MCF 10A (cell line): ENCODE data around the gene CDK4. TPM values are rescaled to one million over a fixed set of nuclear protein-coding genes. Genes with fewer than 3 reads are reported as not detected.

Source experiments
- BruUV-seq: library from RNA; stranded (reverse); fragments of 400-500 nt; replicated peaks from 2 replicates; lab custom pipeline; 2021; lab: Mats Ljungman, UMichigan
- CTCF ChIA-PET: fragments of 300-600 bp; sonication (Branson Sonifier 250); formaldehyde crosslinking; extraction: SDS; loops from one replicate; lab custom pipeline; 2021; ENCODE audit warnings: antibody characterized with exemption, inconsistent platforms; lab: Yijun Ruan, JAX
- POLR2A ChIA-PET: fragments of 300-600, 350-650 bp; sonication (Branson Sonifier 250); formaldehyde crosslinking; extraction: SDS; loops from one replicate; lab custom pipeline; 2020; ENCODE audit warnings: antibody characterized with exemption, inconsistent platforms; lab: Yijun Ruan, JAX
- DNase-seq: peaks from one replicate; pipeline ENCODE4 v3.0.0-alpha.2; 2018; ENCODE audit not compliant: unreplicated experiment
- H3K27ac Mint-ChIP-seq: one replicate; pipeline ENCODE4 v1.8.0; 2022; ENCODE audit warnings: mild to moderate bottlenecking, low read depth, mixed read lengths; ENCODE audit not compliant: unreplicated experiment
- H3K27me3 Mint-ChIP-seq: one replicate; pipeline ENCODE4 v1.8.0; 2022; ENCODE audit warnings: mixed read lengths; ENCODE audit not compliant: insufficient read depth, unreplicated experiment
- H3K36me3 Mint-ChIP-seq: one replicate; pipeline ENCODE4 v1.8.0; 2022; ENCODE audit warnings: mild to moderate bottlenecking, moderate library complexity, mixed read lengths; ENCODE audit not compliant: insufficient read depth, unreplicated experiment
- H3K4me1 Mint-ChIP-seq: one replicate; pipeline ENCODE4 v1.8.0; 2022; ENCODE audit warnings: mixed read lengths; ENCODE audit not compliant: insufficient read depth, unreplicated experiment
- H3K4me3 Mint-ChIP-seq: one replicate; pipeline ENCODE4 v1.8.0; 2022; ENCODE audit warnings: mild to moderate bottlenecking, moderate library complexity, mixed read lengths; ENCODE audit not compliant: unreplicated experiment
- H3K9me3 Mint-ChIP-seq: one replicate; pipeline ENCODE4 v1.8.0; 2022; ENCODE audit warnings: mixed read lengths; ENCODE audit not compliant: unreplicated experiment
- CTCF ChIP-seq: fragments of 200-600 bp; IDR thresholded peaks from one replicate; pipeline ENCODE4 v1.8.0; 2022; ENCODE audit warnings: antibody characterized with exemption, mild to moderate bottlenecking; ENCODE audit not compliant: unreplicated experiment
- intact Hi-C: fragments of 100-400 bp; cut with micrococcal nuclease; formaldehyde crosslinking; loops from 2 replicates; pipeline ENCODE4 v1.14.1; 2022
- total RNA-seq: library from RNA; stranded (reverse); gene quantifications from 2 replicates; pipeline ENCODE4 v1.2.3, GENCODE V29; 2022

Gene CDK4
- total RNA-seq, 1 experiment from 2014 or later, result 123 TPM

- Mint-ChIP-seq H3K36me3 (peaks cover 10% of the 10 kb centered on the region), H3K9me3 (no peaks in the 10 kb centered on the region), H3K27me3 (peaks cover 55% of the 10 kb centered on the region), H3K4me1 (peaks cover 11% of the 10 kb centered on the region), H3K27ac (no peak overlapping the region), H3K4me3 (no peak overlapping the region)
- TF ChIP-seq CTCF, result no peak
- DNase-seq, result no peak
- intact Hi-C loops, result no loop called here
- POLR2A ChIA-PET, result interaction anchor here (1.6 kb wide), 1 partner anchor 14 kb away, joined by 4 read pairs; no protein-coding TSS in a partner anchor
- CTCF ChIA-PET, result interaction anchor here (1.2 kb wide), 1 partner anchor 157 kb away, joined by 4 read pairs; no protein-coding TSS in a partner anchor
- BruUV-seq, result no TSS peak
Observed at GRCh38 chr12:57739914-57740538, 12.1 kb downstream of the CDK4 start.

GRCh38 chr12:57739387-57739786, 12.7 kb downstream of the CDK4 start:
- H3K4me1 Mint-ChIP-seq, result peaks cover 11% of the 10 kb centered on the region
- peaks cover 3% of the 10 kb centered on the region for H3K36me3 Mint-ChIP-seq
- no peak overlapping the region for H3K27ac Mint-ChIP-seq
- H3K9me3 Mint-ChIP-seq, result no peaks in the 10 kb centered on the region
- peaks cover 62% of the 10 kb centered on the region for H3K27me3 Mint-ChIP-seq
- intact Hi-C loops, result no loop called here
- BruUV-seq, result no TSS peak
- CTCF ChIA-PET, result no interaction called here
- no peak for TF ChIP-seq CTCF
- POLR2A ChIA-PET, result no interaction called here
- H3K4me3 Mint-ChIP-seq, result no peak overlapping the region
- DNase-seq, result no peak

- Mint-ChIP-seq H3K27ac (no peak within 1 kb of the TSS), H3K4me1 (peaks cover 11% of the 10 kb centered on the region), H3K4me3 (no peak within 1 kb of the TSS), H3K27me3 (peaks cover 68% of the 10 kb centered on the region), H3K9me3 (no peaks in the 10 kb centered on the region), H3K36me3 (no peaks in the 10 kb centered on the region)
- no peak for DNase-seq
- no peak for TF ChIP-seq CTCF
- CTCF ChIA-PET, result interaction anchor here (0.6 to 4.2 kb wide), 2 partner anchors 13 to 19 kb away, joined by 3 to 43 read pairs; no protein-coding TSS in a partner anchor
- intact Hi-C loops, result no loop called here
- no TSS peak for BruUV-seq
- POLR2A ChIA-PET, result no interaction called here
Observed at GRCh38 chr12:57738661-57739237, 13.4 kb downstream of the CDK4 start, which contains the start of gene AGAP2. TSS of gene AGAP2 (minus strand) at chr12:57738742. CDS start at chr12:57738246, 496 bp downstream.
